ENCODE data around the gene RNF112.
"Not testable (repeated sequence)": the region's sequence is repeated elsewhere in the genome, so short reads cannot be mapped to it uniquely, and the experiment has no call there.

The RNF112 gene

DNA sequence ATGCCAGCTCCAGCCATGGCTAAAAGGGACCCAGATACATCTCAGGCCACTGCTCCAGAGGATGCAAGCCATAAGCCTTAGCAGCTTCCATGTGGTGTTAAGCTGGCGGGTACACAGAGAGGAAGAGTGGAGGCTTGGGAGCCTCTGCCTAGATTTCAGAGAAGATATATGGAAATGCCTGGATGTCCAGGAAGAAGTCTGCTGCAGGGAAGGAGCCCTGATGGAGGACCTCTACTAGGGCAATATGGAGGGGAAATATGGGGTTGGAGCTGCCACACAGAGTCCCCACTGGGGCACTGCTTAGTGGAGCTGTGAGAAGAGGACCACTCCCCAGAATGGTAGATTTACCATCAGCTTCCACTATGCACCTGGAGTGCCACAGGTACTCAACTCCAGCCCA is 32.1 kb downstream of the RNF112 start:
- no peak for DNase-seq (ENCODE audit: extremely low read depth in 1 of 2, low read depth in 1 of 2)

DNA sequence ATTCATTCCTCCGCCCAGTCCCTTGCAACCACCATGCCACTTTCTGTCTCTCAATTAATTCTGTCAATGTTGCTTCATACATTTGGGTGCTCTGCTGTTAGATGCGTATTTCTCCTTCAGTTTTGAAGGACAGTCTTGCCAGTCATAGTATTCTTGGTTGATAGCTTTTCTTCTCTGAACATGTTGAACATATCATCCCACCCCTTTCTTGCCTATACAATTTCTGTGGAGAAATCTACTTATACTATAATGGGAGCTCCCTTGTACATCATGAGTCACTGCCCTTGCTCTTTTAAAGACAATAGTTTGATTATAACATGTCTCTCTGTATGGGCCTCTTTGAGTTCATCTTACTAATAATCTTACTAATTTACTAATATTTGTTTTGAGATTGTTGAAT is 34.1 kb downstream of the RNF112 start:
- no peak for DNase-seq (ENCODE audit: extremely low read depth in 1 of 2, low read depth in 1 of 2)

DNA sequence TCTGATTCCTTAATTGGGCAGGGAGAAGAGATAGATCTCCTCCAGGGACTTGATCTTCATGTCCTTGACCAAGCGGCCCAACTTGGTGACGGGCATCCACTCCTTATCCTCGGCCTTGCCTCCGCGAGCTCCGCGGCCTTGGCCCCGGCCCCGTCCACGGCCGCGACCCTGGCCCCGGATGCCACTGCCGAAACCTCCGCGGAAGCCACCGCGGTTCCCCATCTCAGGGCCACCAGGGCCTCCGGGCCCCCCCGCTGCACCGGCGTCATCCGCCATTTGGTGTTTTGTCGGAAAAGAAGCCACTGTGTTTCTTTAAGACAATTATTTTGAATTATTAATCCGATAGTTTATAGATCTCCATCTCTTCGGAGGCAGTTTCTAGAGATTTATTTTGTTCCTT is 35.5 kb downstream of the RNF112 start:
- not testable (repeated sequence) for DNase-seq (ENCODE audit: extremely low read depth in 1 of 2, low read depth in 1 of 2)

DNA sequence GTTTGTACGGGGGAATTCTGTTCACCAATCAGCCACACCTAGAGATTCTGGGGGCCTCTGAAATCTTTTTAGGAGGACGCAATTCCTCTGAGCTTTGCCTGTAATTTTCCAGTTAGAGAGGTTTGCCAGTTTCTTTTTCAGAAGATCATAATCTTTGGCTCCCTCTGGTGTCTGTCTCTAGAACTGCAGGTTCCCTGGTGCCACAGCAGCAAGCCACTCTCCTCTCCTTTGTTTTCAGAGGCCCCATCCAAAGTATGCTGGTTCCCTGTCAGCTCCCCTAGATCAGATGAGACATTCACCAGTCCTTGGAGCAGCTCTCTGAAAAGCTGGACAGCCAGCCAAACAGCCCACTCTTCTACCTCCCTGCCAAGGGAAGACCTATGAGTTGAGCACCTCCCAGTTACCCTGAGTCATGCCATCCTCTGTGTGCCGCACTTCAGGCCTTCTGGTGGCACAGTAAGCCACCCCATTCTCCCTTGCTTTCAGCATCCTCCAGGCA is 36.1 kb downstream of the RNF112 start:
- DNase-seq (ENCODE audit: extremely low read depth in 1 of 2, low read depth in 1 of 2), result peak in 1 of 2 donors; percentile 33

DNA sequence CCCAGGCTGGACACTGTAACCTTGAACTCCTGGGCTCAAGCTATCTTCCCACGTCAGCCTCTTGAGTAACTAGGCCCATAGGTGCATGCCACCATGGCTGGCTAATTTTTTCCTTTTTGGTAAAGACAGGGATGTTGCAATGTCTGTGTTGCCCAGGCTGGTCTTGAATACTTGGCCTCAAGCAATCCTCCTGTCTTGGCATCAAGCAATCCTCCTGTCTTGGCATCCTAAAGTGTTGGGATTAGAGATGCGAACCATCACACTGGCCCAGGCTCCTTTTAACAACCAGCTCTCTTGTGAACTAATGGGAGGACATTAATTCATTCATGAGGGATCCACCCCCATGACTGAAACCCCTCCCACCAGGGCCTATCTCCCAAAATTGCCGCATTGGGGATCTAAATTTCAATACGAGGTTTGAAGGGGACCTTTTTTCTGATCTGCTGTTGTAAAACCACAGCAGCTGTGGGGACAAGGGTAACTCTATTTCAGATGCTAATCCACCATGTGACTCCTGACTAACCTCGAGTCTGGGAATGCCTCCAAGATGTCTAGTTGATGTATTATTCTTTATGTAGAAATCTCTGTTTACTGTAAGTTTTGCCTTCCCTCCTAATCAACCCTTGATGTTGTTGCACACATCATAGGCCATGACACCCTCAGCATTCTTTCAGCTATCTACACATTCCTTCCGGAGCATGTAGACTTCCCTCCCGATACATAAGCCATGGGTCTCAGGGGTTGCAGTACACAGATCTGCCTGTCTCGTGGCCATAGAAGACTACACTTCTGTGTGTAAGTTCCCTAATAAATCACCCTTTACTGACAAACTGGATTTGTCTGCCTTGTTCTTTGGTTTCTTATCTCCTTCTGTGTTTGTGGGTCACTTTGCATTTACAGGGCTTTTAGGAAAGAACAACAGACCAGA is 37.6 kb downstream of the RNF112 start:
- DNase-seq (ENCODE audit: extremely low read depth in 1 of 2, low read depth in 1 of 2), result no peak

DNA sequence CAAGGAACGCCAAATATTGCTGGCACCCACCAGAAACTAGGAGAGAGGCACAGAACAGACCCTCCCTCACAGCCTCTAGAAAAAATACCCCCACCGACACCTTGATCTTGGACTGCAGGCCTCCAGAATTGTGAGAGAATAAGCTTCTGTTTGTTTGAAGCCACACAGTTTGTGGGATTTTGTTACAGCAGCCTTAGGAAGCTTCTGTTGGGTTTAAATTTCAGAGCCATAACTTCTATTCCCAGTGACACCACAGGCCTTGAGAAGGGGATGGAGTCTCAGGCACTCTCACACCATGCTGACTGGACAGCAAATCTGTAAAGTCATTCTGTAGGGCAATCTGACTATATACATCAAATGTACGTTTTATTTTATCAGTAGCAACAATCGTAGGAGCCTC is 38.6 kb downstream of the RNF112 start:
- no peak for DNase-seq (ENCODE audit: extremely low read depth in 1 of 2, low read depth in 1 of 2)

DNA sequence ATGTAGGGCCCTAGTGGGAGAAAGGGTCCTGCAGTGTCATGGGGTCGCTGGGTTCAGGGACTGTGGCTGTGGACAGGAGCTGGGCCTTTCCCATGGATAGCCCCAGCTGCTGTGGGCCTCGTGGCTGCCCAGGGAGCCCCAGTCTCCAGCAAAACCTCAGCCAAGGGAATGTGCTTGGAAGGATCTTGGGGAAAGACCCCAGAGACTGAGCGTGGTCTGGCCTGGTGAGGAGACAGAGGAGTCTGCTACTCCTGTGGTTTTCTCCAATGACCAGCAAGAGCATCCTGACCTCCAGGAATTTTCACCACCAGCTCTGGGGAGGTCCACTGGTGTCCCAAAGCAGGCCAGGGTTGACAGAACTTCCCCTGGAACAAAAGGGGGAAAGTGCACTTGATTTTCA is 42.3 kb downstream of the RNF112 start:
- no peak for DNase-seq (ENCODE audit: extremely low read depth in 1 of 2, low read depth in 1 of 2)

DNA sequence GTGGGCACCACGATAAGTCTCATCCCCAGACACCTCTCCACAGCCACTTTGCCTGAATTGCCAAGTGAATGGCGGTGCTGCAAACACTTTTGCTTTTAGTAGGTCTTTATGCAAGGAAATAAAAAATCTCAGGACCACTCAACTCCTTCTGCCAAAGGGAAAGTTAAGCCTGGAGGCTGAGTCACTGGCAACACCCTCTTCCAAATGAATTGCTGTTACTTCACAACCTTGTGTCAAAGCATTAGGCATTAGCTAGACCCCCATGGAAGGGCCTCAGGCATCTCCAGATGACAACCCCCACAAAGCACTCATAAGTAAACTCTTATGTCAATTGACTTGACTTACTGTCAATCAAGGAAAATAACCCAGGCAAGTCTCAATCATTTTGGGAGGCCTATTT is 43.0 kb downstream of the RNF112 start:
- DNase-seq (ENCODE audit: extremely low read depth in 1 of 2, low read depth in 1 of 2), result no peak

DNA sequence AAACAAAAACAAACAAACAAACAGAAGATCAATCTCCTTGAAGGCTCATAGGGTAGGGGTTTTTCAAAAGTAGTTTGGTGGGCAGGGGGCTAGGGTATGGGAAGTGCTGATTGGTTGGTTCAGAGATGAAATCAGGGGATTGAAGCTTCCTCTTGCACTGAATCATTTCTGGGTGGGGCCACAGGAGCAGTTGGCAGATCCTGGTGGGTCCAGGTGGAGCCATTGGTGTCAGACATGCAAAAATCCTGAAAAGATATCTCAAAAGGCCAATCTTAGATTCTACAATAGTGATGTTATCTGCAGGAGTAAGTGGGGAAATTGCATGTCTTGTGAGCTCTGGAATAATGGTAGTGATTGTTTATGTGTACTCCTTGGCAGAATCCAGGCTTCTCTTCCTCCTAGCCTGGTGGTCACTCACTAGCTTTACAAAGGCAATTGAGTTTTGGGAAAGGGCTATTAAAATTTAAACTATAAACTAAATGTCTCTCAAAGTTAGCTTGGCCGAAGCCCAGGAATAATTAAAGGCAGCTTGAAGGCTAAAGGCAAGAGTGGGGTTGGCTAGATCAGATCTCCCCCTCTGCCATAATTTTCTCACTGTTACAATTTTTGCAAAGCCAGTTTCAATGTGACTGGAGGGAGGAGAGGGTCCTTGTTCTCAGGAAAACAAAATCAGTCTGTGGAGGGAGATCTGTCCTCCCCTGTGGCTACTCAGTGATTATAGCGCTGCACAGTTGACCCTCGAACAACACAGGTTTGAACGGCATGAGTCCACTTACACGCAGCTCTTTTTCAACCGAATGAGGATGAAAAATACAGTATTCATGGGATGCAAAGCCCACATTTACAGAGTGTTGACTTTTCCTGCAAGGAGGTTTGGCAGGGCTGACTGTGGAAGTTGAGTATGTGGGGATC is 45.2 kb downstream of the RNF112 start:
- DNase-seq (ENCODE audit: extremely low read depth in 1 of 2, low read depth in 1 of 2), result no peak

DNA sequence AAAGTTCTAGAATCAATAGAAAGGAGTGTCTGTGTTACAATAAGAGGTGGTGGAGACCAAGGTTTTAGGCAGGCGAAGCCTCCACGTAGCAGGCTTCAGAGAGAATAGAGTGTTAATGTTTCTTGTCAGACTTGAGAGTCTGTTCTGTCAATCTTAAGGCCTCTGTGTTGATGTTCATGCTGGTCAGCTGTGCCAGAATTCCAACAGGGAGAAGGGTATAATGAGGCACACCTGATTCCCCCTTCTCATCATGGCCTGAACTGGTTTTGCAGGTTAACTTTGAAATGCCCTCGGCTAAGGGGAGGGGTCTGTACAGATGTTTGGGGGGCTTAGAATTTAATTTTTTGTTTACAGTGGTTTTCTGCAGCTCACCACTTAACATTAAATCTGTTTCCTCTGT is 46.0 kb downstream of the RNF112 start:
- no peak for DNase-seq (ENCODE audit: extremely low read depth in 1 of 2, low read depth in 1 of 2)

DNA sequence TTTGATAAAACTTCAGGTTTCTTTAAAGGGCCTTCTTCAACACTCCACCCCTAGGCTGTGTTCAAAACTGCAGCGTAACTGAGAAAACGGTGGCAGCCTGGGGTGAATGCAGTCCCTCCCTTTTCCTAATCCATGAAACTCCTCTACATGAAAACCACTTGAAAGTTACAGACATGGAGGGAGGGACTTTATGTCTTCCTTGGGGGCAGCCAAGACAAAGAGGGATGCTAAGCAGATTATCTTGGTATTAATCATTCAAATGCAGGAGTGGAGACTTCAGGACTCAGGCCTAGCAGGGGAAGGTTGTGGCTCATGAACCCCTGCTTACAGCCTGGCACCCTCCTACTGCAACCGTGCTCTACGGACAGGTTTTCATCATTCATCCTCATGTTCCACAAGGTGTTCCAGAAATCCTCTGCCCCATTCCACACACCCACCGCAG is 46.8 kb downstream of the RNF112 start:
- no peak for DNase-seq (ENCODE audit: extremely low read depth in 1 of 2, low read depth in 1 of 2)

DNA sequence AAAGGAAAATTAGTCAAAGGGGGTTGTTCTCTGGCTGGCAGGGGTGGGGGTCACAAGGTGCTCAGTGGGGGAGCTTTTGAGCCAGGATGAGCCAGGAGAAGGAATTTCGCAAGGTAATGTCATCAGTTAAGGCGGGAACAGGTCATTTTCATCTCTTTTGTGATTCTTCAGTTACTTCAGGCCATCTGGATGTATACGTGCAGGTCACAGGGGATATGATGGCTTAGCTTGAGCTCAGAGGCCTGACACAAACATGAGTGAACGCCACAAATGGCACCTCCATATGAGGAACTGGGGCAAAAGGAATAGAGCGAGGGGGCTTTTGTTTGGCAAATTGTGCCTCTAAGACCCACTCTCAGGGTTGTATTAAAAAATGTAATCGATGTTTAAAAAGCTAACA is 47.4 kb downstream of the RNF112 start:
- not testable (repeated sequence) for DNase-seq (ENCODE audit: extremely low read depth in 1 of 2, low read depth in 1 of 2)

DNA sequence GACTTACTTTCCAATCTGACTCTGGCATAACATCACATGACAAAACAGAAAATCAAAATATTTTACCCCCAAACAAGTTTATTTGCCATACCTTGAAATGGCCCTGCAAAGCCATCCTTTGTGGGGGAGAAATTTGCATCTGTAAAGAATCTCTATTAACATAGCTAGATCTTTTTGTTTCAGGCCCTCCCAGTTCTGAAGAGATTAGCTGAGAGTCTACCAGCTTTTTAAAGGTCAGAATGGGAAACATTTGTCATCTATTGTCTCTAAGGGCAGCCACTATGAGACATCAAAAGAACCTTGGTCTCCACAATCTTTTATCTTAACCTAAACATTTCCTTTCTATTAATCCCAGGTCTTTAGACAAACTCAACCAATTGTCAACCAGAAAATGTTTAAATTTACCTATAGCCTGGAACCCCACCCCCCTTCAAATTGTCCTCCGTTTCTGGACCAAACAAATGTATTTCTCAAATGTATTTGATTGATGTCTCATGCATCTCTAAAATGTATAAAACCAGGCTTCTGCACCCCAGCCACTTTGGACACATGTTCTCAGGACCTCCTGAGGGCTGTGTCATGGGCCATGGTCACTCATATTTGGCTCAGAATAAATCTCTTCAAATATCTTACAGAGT is 48.1 kb downstream of the RNF112 start:
- DNase-seq (ENCODE audit: extremely low read depth in 1 of 2, low read depth in 1 of 2), result not testable (repeated sequence)

DNA sequence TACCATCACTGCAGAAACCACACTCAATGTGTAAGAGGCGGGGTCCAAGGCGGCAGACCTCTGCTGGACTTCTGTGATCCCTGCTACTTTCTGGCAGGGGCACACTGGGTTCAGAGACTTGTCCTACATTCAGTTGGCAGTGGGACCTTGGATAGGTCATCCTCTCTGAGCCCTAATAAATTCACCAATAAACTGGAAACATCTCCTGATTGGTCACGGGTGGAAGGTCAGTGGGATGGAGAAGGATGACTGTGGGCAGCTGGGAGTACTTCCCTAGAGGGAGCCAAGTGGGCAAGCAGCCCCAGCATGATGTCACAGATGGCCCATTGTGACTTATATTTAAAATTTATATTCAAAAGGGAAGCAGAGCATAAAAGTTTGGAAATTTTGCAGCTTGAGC is 49.7 kb downstream of the RNF112 start:
- DNase-seq (ENCODE audit: extremely low read depth in 1 of 2, low read depth in 1 of 2), result no peak

DNA sequence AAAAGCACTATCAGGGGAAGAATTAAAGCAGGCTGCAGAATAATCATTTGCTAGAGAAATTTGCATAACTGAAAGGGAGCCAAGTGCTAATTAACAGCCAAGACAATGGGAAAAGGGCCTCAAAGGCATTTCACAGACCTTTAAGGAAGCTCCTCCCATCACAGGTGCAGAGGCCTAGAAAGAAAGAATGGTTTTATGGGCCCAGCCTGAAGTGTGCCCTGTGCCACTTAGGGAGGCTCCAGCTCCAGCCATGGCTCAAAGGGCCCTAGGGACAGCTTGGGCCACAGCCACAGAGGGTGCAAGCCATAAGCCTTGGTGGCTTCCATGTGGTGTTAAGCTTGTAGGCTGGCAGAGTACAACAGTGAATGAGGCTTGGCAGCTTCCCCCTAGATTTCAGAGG is 50.1 kb downstream of the RNF112 start:
- no peak for DNase-seq (ENCODE audit: extremely low read depth in 1 of 2, low read depth in 1 of 2)

DNA sequence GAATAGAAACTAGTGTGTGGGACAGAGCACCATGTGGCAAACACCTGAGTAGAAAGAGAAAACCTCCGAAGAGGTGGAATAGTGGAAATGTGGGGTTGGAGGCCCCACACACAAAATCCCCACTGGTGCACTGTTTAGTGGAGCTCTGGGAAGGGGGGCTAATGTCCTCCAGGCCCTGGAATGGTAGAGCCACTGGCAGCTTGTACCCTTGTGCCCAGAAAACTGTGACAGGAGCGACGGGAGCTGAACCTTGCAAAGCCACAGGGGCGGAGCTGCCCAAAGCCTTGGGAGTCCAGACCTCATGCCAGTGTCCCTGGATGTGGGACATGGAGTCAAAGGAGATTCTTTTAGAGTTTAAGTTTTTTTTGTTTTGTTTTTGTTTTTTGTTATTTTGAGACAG is 50.6 kb downstream of the RNF112 start:
- DNase-seq (ENCODE audit: extremely low read depth in 1 of 2, low read depth in 1 of 2), result no peak

DNA sequence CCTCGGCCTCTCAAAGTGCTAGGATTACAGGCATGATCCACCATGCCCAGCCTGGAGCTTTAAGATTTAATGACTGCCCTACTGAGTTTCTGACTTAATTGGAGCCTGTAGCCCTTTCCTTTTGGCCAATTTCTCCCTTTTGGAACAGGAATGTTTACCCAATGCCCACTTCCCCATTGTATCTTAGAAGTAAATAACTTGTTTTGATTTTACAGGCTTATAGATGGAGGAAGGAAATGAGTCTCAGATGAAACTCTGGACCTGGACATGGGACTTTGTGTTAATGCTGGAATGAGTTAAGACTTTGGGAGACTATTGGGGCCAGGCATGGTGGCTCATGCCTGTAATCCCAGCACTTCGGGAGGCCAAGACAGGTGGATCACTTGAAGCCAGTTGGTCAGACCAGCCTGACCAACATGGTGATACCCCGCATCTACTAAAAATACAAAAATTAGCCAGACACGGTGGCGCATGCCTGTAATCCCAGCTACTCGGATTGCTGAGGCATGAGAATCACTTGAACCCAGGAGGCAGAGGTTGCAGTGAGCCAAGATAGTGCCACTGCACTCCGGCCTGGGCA is 51.5 kb downstream of the RNF112 start:
- DNase-seq (ENCODE audit: extremely low read depth in 1 of 2, low read depth in 1 of 2), result not testable (repeated sequence)

DNA sequence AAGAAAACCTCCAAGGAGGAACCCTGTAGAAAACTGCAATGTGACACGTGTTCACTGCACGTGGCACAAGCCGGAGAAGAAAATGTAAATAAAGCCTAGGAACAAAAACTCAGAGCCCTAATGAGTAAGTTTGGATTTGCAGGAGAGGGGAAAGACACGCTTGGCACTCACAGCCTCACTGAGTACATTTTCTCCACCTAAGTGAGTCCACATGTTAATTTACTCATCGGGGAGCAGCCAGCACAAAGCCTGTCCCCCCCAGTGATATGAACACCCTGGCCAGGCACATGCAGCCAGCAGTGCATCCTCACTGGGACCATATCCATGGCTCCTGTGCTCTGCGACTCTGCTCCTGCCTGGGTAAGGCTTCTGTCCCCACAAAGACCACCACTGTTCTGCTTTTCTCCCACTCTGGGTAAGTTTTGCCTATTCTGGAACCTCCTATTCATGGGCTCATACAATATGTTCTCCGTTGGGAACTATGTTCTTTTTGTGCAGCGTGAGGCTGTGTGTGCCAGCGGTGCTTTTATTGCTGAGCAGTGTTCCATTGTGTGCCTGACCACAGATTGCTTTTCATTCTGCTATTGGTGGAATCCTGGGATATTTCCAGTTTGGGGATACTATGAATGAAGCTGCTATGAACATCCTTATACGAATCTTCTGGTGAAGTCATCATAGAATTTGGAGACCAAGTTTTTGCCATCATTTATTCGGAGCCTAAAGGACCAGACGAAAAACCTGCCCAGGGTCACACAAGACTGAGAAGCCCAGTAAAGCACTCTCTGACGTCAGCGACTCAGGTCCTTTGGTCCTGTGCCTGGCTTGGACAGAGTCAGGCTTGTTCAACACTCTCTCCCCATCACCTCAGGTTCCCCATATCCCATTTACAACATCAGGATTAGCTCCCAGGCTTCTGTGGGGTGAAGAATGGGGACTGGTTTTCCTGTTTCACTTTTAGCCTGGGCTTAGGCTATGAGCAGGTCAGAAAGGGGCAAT is 53.3 kb downstream of the RNF112 start:
- DNase-seq (ENCODE audit: extremely low read depth in 1 of 2, low read depth in 1 of 2), result no peak

Data from stimulated activated CD8-positive, alpha-beta memory T cell treated with anti-CD3 and anti-CD28 coated beads, Interleukin-7, amount 100 ng/mL, for 48 hours (primary cell).